ENCODE results near the gene OR9G4. TPM values are rescaled to one million over a fixed set of nuclear protein-coding genes. Genes with fewer than 3 reads are reported as not detected.

The OR9G4 gene
- total and polyA plus RNA-seq, 4 donors: not detected

GRCh38 chr11:56716379-56716854 lies 32.1 kb downstream of the OR9G4 start:
- no peak for DNase-seq (ENCODE audit: low read depth in 4 of 6, low spot score in 6 of 6)
- Histone ChIP-seq H3K4me1 (ENCODE audit: control insufficient read depth, insufficient read depth, low read length) (no peaks in the 10 kb centered on the region), H3K36me3 (ENCODE audit: control insufficient read depth, insufficient read depth, low read length) (no peaks in the 10 kb centered on the region), H3K27ac (ENCODE audit: low read depth, low read length) (no peak overlapping the region), H3K9me3 (ENCODE audit: control insufficient read depth, insufficient read depth, low read length) (no peaks in the 10 kb centered on the region), H3K27me3 (ENCODE audit: control insufficient read depth, insufficient read depth, low read length) (no peaks in the 10 kb centered on the region), H3K4me3 (ENCODE audit: low read depth, low read length) (no peak overlapping the region)
- no CpG with 5 or more reads among the region's 6 CpGs for whole genome bisulfite sequencing (ENCODE audit: insufficient coverage)

- Histone ChIP-seq H3K36me3 (ENCODE audit: control insufficient read depth, insufficient read depth, low read length) (no peaks in the 10 kb centered on the region), H3K27me3 (ENCODE audit: control insufficient read depth, insufficient read depth, low read length) (no peaks in the 10 kb centered on the region), H3K4me3 (ENCODE audit: low read depth, low read length) (no peak overlapping the region), H3K9me3 (ENCODE audit: control insufficient read depth, insufficient read depth, low read length) (no peaks in the 10 kb centered on the region), H3K27ac (ENCODE audit: low read depth, low read length) (no peak overlapping the region), H3K4me1 (ENCODE audit: control insufficient read depth, insufficient read depth, low read length) (no peaks in the 10 kb centered on the region)
- no peak for DNase-seq (ENCODE audit: low read depth in 4 of 6, low spot score in 6 of 6)
- WGBS (ENCODE audit: insufficient coverage): no CpG with 5 or more reads among the region's 2 CpGs
These were observed 34.3 kb downstream of the OR9G4 start for GRCh38 chr11:56714206-56714605.

GRCh38 chr11:56706486-56706885 lies 42.0 kb downstream of the OR9G4 start:
- no CpG with 5 or more reads among the region's 2 CpGs for WGBS (ENCODE audit: insufficient coverage)
- H3K36me3 ChIP-seq (ENCODE audit: control insufficient read depth, insufficient read depth, low read length): no peaks in the 10 kb centered on the region
- H3K4me1 ChIP-seq (ENCODE audit: control insufficient read depth, insufficient read depth, low read length): no peaks in the 10 kb centered on the region

GRCh38 chr11:56705784-56706396 lies 42.6 kb downstream of the OR9G4 start:
- Histone ChIP-seq H3K36me3 (ENCODE audit: control insufficient read depth, insufficient read depth, low read length) (no peaks in the 10 kb centered on the region), H3K27me3 (ENCODE audit: control insufficient read depth, insufficient read depth, low read length) (no peaks in the 10 kb centered on the region), H3K9me3 (ENCODE audit: control insufficient read depth, insufficient read depth, low read length) (no peaks in the 10 kb centered on the region), H3K4me3 (ENCODE audit: low read depth, low read length) (no peak overlapping the region), H3K4me1 (ENCODE audit: control insufficient read depth, insufficient read depth, low read length) (no peaks in the 10 kb centered on the region), H3K27ac (ENCODE audit: low read depth, low read length) (no peak overlapping the region)
- no peak for DNase-seq (ENCODE audit: low read depth in 4 of 6, low spot score in 6 of 6)
- WGBS (ENCODE audit: insufficient coverage): no CpG with 5 or more reads among the region's 1 CpG

More at GRCh38 chr11:56706486-56706885, 42.0 kb downstream of the OR9G4 start:
- DNase-seq (ENCODE audit: low read depth in 4 of 6, low spot score in 6 of 6): no peak
- Histone ChIP-seq H3K27me3 (ENCODE audit: control insufficient read depth, insufficient read depth, low read length) (no peaks in the 10 kb centered on the region), H3K9me3 (ENCODE audit: control insufficient read depth, insufficient read depth, low read length) (no peaks in the 10 kb centered on the region), H3K4me3 (ENCODE audit: low read depth, low read length) (no peak overlapping the region), H3K27ac (ENCODE audit: low read depth, low read length) (no peak overlapping the region)

- no peak overlapping the region for H3K4me3 ChIP-seq (ENCODE audit: low read depth, low read length)
- no peak for DNase-seq (ENCODE audit: low read depth in 4 of 6, low spot score in 6 of 6)
- no peaks in the 10 kb centered on the region for H3K27me3 ChIP-seq (ENCODE audit: control insufficient read depth, insufficient read depth, low read length)
- H3K36me3 ChIP-seq (ENCODE audit: control insufficient read depth, insufficient read depth, low read length): no peaks in the 10 kb centered on the region
- H3K27ac ChIP-seq (ENCODE audit: low read depth, low read length): no peak overlapping the region
- 88% methylated on average over 3 of the region's 8 CpGs for WGBS (ENCODE audit: insufficient coverage)
- no peaks in the 10 kb centered on the region for H3K9me3 ChIP-seq (ENCODE audit: control insufficient read depth, insufficient read depth, low read length)
- H3K4me1 ChIP-seq (ENCODE audit: control insufficient read depth, insufficient read depth, low read length): no peaks in the 10 kb centered on the region
These were observed 47.5 kb downstream of the OR9G4 start for GRCh38 chr11:56700914-56701485.

GRCh38 chr11:56700242-56700913 lies 48.1 kb downstream of the OR9G4 start:
- H3K27ac ChIP-seq (ENCODE audit: low read depth, low read length): no peak overlapping the region
- no peaks in the 10 kb centered on the region for H3K9me3 ChIP-seq (ENCODE audit: control insufficient read depth, insufficient read depth, low read length)
- H3K36me3 ChIP-seq (ENCODE audit: control insufficient read depth, insufficient read depth, low read length): no peaks in the 10 kb centered on the region
- WGBS (ENCODE audit: insufficient coverage): 67% methylated on average over 7 of the region's 10 CpGs
- no peak for DNase-seq (ENCODE audit: low read depth in 4 of 6, low spot score in 6 of 6)
- H3K4me3 ChIP-seq (ENCODE audit: low read depth, low read length): no peak overlapping the region
- no peaks in the 10 kb centered on the region for H3K4me1 ChIP-seq (ENCODE audit: control insufficient read depth, insufficient read depth, low read length)
- no peaks in the 10 kb centered on the region for H3K27me3 ChIP-seq (ENCODE audit: control insufficient read depth, insufficient read depth, low read length)

- Histone ChIP-seq H3K36me3 (ENCODE audit: control insufficient read depth, insufficient read depth, low read length) (no peaks in the 10 kb centered on the region), H3K27ac (ENCODE audit: low read depth, low read length) (no peak within 1 kb of the TSS), H3K4me3 (ENCODE audit: low read depth, low read length) (no peak within 1 kb of the TSS), H3K4me1 (ENCODE audit: control insufficient read depth, insufficient read depth, low read length) (no peaks in the 10 kb centered on the region), H3K9me3 (ENCODE audit: control insufficient read depth, insufficient read depth, low read length) (no peaks in the 10 kb centered on the region), H3K27me3 (ENCODE audit: control insufficient read depth, insufficient read depth, low read length) (no peaks in the 10 kb centered on the region)
- DNase-seq (ENCODE audit: low read depth in 4 of 6, low spot score in 6 of 6): no peak
- 100% methylated on average over 1 of the region's 1 CpG for WGBS (ENCODE audit: insufficient coverage)
These were observed 49.7 kb downstream of the OR9G4 start, which contains the start of gene OR9G1 for GRCh38 chr11:56698795-56699194. TSS of gene OR9G1 (plus strand) at chr11:56699095. CDS start at chr11:56700388, 1,293 bp downstream.

- no CpG with 5 or more reads among the region's 2 CpGs for WGBS (ENCODE audit: insufficient coverage)
- Histone ChIP-seq H3K27ac (ENCODE audit: low read depth, low read length) (no peak overlapping the region), H3K36me3 (ENCODE audit: control insufficient read depth, insufficient read depth, low read length) (no peaks in the 10 kb centered on the region), H3K9me3 (ENCODE audit: control insufficient read depth, insufficient read depth, low read length) (no peaks in the 10 kb centered on the region), H3K4me1 (ENCODE audit: control insufficient read depth, insufficient read depth, low read length) (no peaks in the 10 kb centered on the region), H3K27me3 (ENCODE audit: control insufficient read depth, insufficient read depth, low read length) (no peaks in the 10 kb centered on the region), H3K4me3 (ENCODE audit: low read depth, low read length) (no peak overlapping the region)
- no peak for DNase-seq (ENCODE audit: low read depth in 4 of 6, low spot score in 6 of 6)
These were observed 55.1 kb downstream of the OR9G4 start for GRCh38 chr11:56693428-56693827.

Data from spinal cord (tissue), 10 donors.